ENCODE data around the gene BTNL8.

BTNL8 gene

GRCh38 chr5:180862645-180863044 is 36.3 kb upstream of the BTNL8 start:
- Histone ChIP-seq H3K27ac (ENCODE audit: low read depth, low read length) (no peak overlapping the region), H3K27me3 (ENCODE audit: control insufficient read depth, insufficient read depth, low read length) (no peaks in the 10 kb centered on the region), H3K4me3 (ENCODE audit: low read depth, low read length) (no peak overlapping the region; the same call in 1 of the 2 replicates), H3K9ac (ENCODE audit: low read length) (no peak overlapping the region), H3K36me3 (ENCODE audit: control insufficient read depth, insufficient read depth, low read length) (peaks cover 13% of the 10 kb centered on the region; the same call in 1 of the 2 replicates), H3K9me3 (ENCODE audit: control insufficient read depth, insufficient read depth, low read depth, low read length) (no peaks in the 10 kb centered on the region), H3K4me1 (ENCODE audit: control insufficient read depth, insufficient read depth, low read length) (peaks cover 10% of the 10 kb centered on the region)

GRCh38 chr5:180865981-180866695 is 32.8 kb upstream of the BTNL8 start:
- Histone ChIP-seq H3K36me3 (ENCODE audit: control insufficient read depth, insufficient read depth, low read length) (no peaks in the 10 kb centered on the region), H3K27ac (ENCODE audit: low read depth, low read length) (no peak overlapping the region), H3K9me3 (ENCODE audit: control insufficient read depth, insufficient read depth, low read depth, low read length) (no peaks in the 10 kb centered on the region), H3K4me1 (ENCODE audit: control insufficient read depth, insufficient read depth, low read length) (peaks cover 10% of the 10 kb centered on the region), H3K9ac (ENCODE audit: low read length) (no peak overlapping the region), H3K27me3 (ENCODE audit: control insufficient read depth, insufficient read depth, low read length) (no peaks in the 10 kb centered on the region), H3K4me3 (ENCODE audit: low read depth, low read length) (no peak overlapping the region)

DNA sequence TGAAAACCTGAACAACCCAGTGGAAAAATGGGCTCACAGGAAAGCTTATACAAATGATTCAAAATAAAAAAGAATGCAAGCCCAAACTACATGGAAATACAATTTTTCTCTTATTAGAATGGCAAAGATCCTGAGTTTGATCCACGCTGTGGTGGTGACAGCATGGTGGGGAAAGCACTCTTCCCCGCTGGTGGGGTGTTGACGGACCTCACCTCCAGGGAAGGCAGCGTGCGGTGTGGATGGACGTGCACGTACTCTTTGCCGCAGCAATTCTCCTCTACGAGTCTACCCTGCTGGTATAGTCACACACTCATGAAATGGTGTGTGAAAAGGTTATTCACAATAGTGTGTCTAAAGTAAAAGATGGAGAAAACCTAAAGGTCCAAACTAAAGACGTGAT is 32.0 kb upstream of the BTNL8 start:
- no peaks in the 10 kb centered on the region for H3K36me3 ChIP-seq (ENCODE audit: control insufficient read depth, insufficient read depth, low read length)
- H3K9ac ChIP-seq (ENCODE audit: low read length): no peak overlapping the region
- H3K4me3 ChIP-seq (ENCODE audit: low read depth, low read length): no peak overlapping the region
- no peaks in the 10 kb centered on the region for H3K9me3 ChIP-seq (ENCODE audit: control insufficient read depth, insufficient read depth, low read depth, low read length)
- peaks cover 7% of the 10 kb centered on the region for H3K4me1 ChIP-seq (ENCODE audit: control insufficient read depth, insufficient read depth, low read length)
- H3K27me3 ChIP-seq (ENCODE audit: control insufficient read depth, insufficient read depth, low read length): no peaks in the 10 kb centered on the region
- H3K27ac ChIP-seq (ENCODE audit: low read depth, low read length): no peak overlapping the region

- no peaks in the 10 kb centered on the region for H3K36me3 ChIP-seq (ENCODE audit: control insufficient read depth, insufficient read depth, low read length)
- no peaks in the 10 kb centered on the region for H3K9me3 ChIP-seq (ENCODE audit: control insufficient read depth, insufficient read depth, low read depth, low read length)
- no peak overlapping the region for H3K4me3 ChIP-seq (ENCODE audit: low read depth, low read length)
- no peak overlapping the region for H3K27ac ChIP-seq (ENCODE audit: low read depth, low read length)
- H3K4me1 ChIP-seq (ENCODE audit: control insufficient read depth, insufficient read depth, low read length): peaks cover 7% of the 10 kb centered on the region; the same call in 1 of the 2 replicates
- H3K9ac ChIP-seq (ENCODE audit: low read length): no peak overlapping the region
- H3K27me3 ChIP-seq (ENCODE audit: control insufficient read depth, insufficient read depth, low read length): no peaks in the 10 kb centered on the region
Observed at GRCh38 chr5:180868960-180869359, 30.0 kb upstream of the BTNL8 start.

- no peak overlapping the region for H3K4me3 ChIP-seq (ENCODE audit: low read depth, low read length)
- H3K9me3 ChIP-seq (ENCODE audit: control insufficient read depth, insufficient read depth, low read depth, low read length): no peaks in the 10 kb centered on the region
- no peak overlapping the region for H3K27ac ChIP-seq (ENCODE audit: low read depth, low read length)
- peaks cover 10% of the 10 kb centered on the region; the same call in 1 of the 2 replicates for H3K4me1 ChIP-seq (ENCODE audit: control insufficient read depth, insufficient read depth, low read length)
- no peaks in the 10 kb centered on the region for H3K36me3 ChIP-seq (ENCODE audit: control insufficient read depth, insufficient read depth, low read length)
- no peaks in the 10 kb centered on the region for H3K27me3 ChIP-seq (ENCODE audit: control insufficient read depth, insufficient read depth, low read length)
- no peak overlapping the region for H3K9ac ChIP-seq (ENCODE audit: low read length)
Observed at GRCh38 chr5:180869587-180869986, 29.4 kb upstream of the BTNL8 start.

GRCh38 chr5:180870276-180871068 is 28.5 kb upstream of the BTNL8 start:
- Histone ChIP-seq H3K9me3 (ENCODE audit: control insufficient read depth, insufficient read depth, low read depth, low read length) (no peaks in the 10 kb centered on the region), H3K27ac (ENCODE audit: low read depth, low read length) (no peak overlapping the region), H3K27me3 (ENCODE audit: control insufficient read depth, insufficient read depth, low read length) (no peaks in the 10 kb centered on the region), H3K9ac (ENCODE audit: low read length) (no peak overlapping the region), H3K36me3 (ENCODE audit: control insufficient read depth, insufficient read depth, low read length) (no peaks in the 10 kb centered on the region), H3K4me1 (ENCODE audit: control insufficient read depth, insufficient read depth, low read length) (peaks cover 10% of the 10 kb centered on the region; the same call in 1 of the 2 replicates), H3K4me3 (ENCODE audit: low read depth, low read length) (no peak overlapping the region)

GRCh38 chr5:180872419-180872818 is 26.5 kb upstream of the BTNL8 start:
- H3K27ac ChIP-seq (ENCODE audit: low read depth, low read length): no peak overlapping the region
- H3K36me3 ChIP-seq (ENCODE audit: control insufficient read depth, insufficient read depth, low read length): no peaks in the 10 kb centered on the region
- H3K9ac ChIP-seq (ENCODE audit: low read length): no peak overlapping the region
- no peak overlapping the region for H3K4me3 ChIP-seq (ENCODE audit: low read depth, low read length)
- H3K4me1 ChIP-seq (ENCODE audit: control insufficient read depth, insufficient read depth, low read length): peaks cover 10% of the 10 kb centered on the region; the same call in 1 of the 2 replicates
- no peaks in the 10 kb centered on the region for H3K27me3 ChIP-seq (ENCODE audit: control insufficient read depth, insufficient read depth, low read length)
- no peaks in the 10 kb centered on the region for H3K9me3 ChIP-seq (ENCODE audit: control insufficient read depth, insufficient read depth, low read depth, low read length)

GRCh38 chr5:180873615-180874520 is 25.1 kb upstream of the BTNL8 start:
- H3K27me3 ChIP-seq (ENCODE audit: control insufficient read depth, insufficient read depth, low read length): no peaks in the 10 kb centered on the region
- no peaks in the 10 kb centered on the region for H3K9me3 ChIP-seq (ENCODE audit: control insufficient read depth, insufficient read depth, low read depth, low read length)
- H3K36me3 ChIP-seq (ENCODE audit: control insufficient read depth, insufficient read depth, low read length): no peaks in the 10 kb centered on the region
- H3K4me3 ChIP-seq (ENCODE audit: low read depth, low read length): no peak overlapping the region
- H3K4me1 ChIP-seq (ENCODE audit: control insufficient read depth, insufficient read depth, low read length): peaks cover 10% of the 10 kb centered on the region; the same call in 1 of the 2 replicates
- H3K27ac ChIP-seq (ENCODE audit: low read depth, low read length): no peak overlapping the region; the same call in 1 of the 2 replicates
- no peak overlapping the region for H3K9ac ChIP-seq (ENCODE audit: low read length)

- H3K9me3 ChIP-seq (ENCODE audit: control insufficient read depth, insufficient read depth, low read depth, low read length): no peaks in the 10 kb centered on the region
- no peak overlapping the region for H3K9ac ChIP-seq (ENCODE audit: low read length)
- peaks cover 10% of the 10 kb centered on the region; the same call in 1 of the 2 replicates for H3K4me1 ChIP-seq (ENCODE audit: control insufficient read depth, insufficient read depth, low read length)
- no peak overlapping the region for H3K27ac ChIP-seq (ENCODE audit: low read depth, low read length)
- H3K27me3 ChIP-seq (ENCODE audit: control insufficient read depth, insufficient read depth, low read length): no peaks in the 10 kb centered on the region
- no peak overlapping the region for H3K4me3 ChIP-seq (ENCODE audit: low read depth, low read length)
- no peaks in the 10 kb centered on the region for H3K36me3 ChIP-seq (ENCODE audit: control insufficient read depth, insufficient read depth, low read length)
Observed at GRCh38 chr5:180874804-180875582, 24.0 kb upstream of the BTNL8 start.

DNA sequence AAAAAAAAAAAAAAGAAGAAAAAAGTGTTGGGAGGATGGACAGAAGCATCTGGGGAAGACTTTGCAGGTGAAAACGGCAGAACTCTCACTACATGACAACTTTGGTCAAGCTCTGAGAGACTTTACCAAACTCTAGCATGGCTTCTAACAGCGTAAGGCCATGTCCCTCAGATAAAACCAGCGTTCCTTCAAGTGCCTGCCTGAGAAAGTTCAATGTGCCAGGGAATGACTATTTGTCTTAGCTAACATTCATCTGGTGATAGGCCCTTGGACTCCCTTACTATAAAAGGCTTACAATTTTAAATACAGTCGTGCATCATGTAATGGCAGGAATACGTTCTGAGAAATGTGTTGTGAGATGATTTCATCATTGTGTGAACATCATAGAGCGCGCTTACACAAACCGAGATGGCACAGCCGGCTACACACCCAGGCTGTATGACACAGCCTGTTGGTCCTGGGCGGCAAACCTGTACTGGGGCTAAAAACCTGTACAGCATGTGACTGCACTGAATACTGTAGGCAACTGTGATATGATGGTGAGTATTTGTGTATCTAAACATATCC is 23.0 kb upstream of the BTNL8 start:
- Histone ChIP-seq H3K9me3 (ENCODE audit: control insufficient read depth, insufficient read depth, low read depth, low read length) (no peaks in the 10 kb centered on the region), H3K4me1 (ENCODE audit: control insufficient read depth, insufficient read depth, low read length) (peaks cover 10% of the 10 kb centered on the region; the same call in 1 of the 2 replicates), H3K36me3 (ENCODE audit: control insufficient read depth, insufficient read depth, low read length) (no peaks in the 10 kb centered on the region), H3K4me3 (ENCODE audit: low read depth, low read length) (no peak overlapping the region), H3K9ac (ENCODE audit: low read length) (no peak overlapping the region), H3K27ac (ENCODE audit: low read depth, low read length) (no peak overlapping the region), H3K27me3 (ENCODE audit: control insufficient read depth, insufficient read depth, low read length) (no peaks in the 10 kb centered on the region)

Measured in HUES6 (cell line).